Hematopoietic multipotent progenitor cell treated with erythropoietin and hydrocortisone succinate and interleukin-3 and kit ligand, for 17 days (in vitro differentiated cells): ENCODE data around the gene APLNR.

Source experiments
- DNase-seq: peaks from one replicate; pipeline ENCODE4 v3.0.0-alpha.2; 2015; ENCODE audit warnings: low spot score

The APLNR gene

GRCh38 chr11:57217053-57217452, 20.0 kb downstream of the APLNR start:
- DNase-seq: no peak

- no peak for DNase-seq
Measured at GRCh38 chr11:57216463-57216862, 20.6 kb downstream of the APLNR start.

GRCh38 chr11:57214494-57214893, 22.6 kb downstream of the APLNR start:
- DNase-seq: no peak

- no peak for DNase-seq
Measured at GRCh38 chr11:57214098-57214417, 23.0 kb downstream of the APLNR start.

GRCh38 chr11:57213342-57214097, 23.5 kb downstream of the APLNR start:
- DNase-seq: no peak

GRCh38 chr11:57210781-57211180, 26.3 kb downstream of the APLNR start:
- DNase-seq: no peak

GRCh38 chr11:57207168-57207567, 29.9 kb downstream of the APLNR start:
- DNase-seq: no peak

- DNase-seq: no peak
Measured at GRCh38 chr11:57205041-57205641, 31.9 kb downstream of the APLNR start.

- DNase-seq: no peak
Measured at GRCh38 chr11:57203882-57204480, 33.1 kb downstream of the APLNR start.

- DNase-seq: no peak
Measured at GRCh38 chr11:57203359-57203758, 33.7 kb downstream of the APLNR start.

- no peak for DNase-seq
Measured at GRCh38 chr11:57202281-57202680, 34.8 kb downstream of the APLNR start.

- no peak for DNase-seq
Measured at GRCh38 chr11:57200917-57201316, 36.1 kb downstream of the APLNR start.

GRCh38 chr11:57199330-57199729, 37.7 kb downstream of the APLNR start:
- DNase-seq: no peak

GRCh38 chr11:57197762-57198161, 39.3 kb downstream of the APLNR start:
- DNase-seq: no peak

- no peak for DNase-seq
Measured at GRCh38 chr11:57196596-57196995, 40.5 kb downstream of the APLNR start.

GRCh38 chr11:57192316-57192715, 44.7 kb downstream of the APLNR start:
- no peak for DNase-seq

- DNase-seq: no peak
Measured at GRCh38 chr11:57191311-57192219, 45.5 kb downstream of the APLNR start.

GRCh38 chr11:57190548-57190947, 46.5 kb downstream of the APLNR start:
- DNase-seq: no peak
